Urothelium cell line (cell line): ENCODE results near the gene NCOA3.

ENCODE experiments used
- DNase-seq: peaks from one replicate; pipeline ENCODE4 v3.0.0; 2011; ENCODE audit warnings: low spot score, mixed read lengths
- FAIRE-seq: peaks from 2 replicates; lab custom pipeline; 2011; peaks lifted over from hg19 to GRCh38; lab: Jason Lieb, UNC

NCOA3 gene

DNA sequence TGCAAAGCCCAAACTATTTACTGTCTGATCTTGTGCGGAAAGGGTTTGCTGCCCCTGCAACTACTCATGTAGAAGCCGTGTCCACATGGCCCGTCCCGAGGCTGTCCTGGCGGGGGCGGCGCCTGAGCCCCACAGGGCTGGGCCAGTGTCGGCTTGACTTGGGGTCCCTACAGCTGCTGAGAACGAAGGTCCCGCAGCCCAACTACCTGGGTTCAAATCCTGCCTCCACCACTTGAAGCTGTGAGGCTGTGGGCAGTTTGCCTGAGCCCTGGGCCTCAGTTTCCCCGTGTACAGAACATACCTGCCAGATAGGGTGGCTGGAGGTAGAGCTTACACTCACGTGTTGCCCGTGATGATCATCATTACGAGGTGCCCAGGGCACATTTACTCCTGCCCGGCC lies 172.5 kb downstream of the NCOA3 start:
- DNase-seq (no peak), FAIRE-seq (no peak)

GRCh38 chr20:47674686-47675085 lies 173.0 kb downstream of the NCOA3 start:
- DNase-seq (no peak), FAIRE-seq (no peak)

- no peak for FAIRE-seq
These were observed 173.8 kb downstream of the NCOA3 start for GRCh38 chr20:47675190-47676142.

DNA sequence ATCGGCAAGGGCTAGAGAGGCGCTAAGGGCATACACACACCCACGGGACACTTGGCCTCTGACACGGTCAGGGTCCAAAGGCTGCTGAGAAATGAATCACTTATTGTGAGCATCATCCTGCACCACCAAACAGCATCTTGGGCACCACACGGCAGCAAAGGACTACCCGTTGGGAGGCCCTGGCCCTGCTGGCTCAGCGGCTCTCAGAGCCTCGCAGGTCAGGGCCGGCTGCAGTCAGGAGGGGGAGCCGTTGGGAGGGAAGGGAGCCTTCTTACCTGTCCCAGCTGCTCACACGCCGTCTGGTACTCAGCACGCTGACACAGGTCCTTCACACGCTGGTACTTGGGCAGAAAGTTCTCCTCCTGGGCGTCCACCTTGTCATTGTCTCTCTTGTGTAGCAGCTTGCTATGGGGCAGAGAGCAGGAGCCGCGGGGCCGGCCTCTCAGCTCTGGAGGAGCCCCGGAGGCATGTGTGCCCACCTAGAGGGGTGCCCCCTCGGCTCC lies 174.6 kb downstream of the NCOA3 start:
- FAIRE-seq (no peak), DNase-seq (no peak)

More at GRCh38 chr20:47675190-47676142, 173.8 kb downstream of the NCOA3 start:
- no peak for DNase-seq

- DNase-seq (no peak), FAIRE-seq (no peak)
These were observed 175.4 kb downstream of the NCOA3 start for GRCh38 chr20:47676912-47677634.

GRCh38 chr20:47677635-47678453 lies 176.2 kb downstream of the NCOA3 start:
- FAIRE-seq, result peak; percentile 90

DNA sequence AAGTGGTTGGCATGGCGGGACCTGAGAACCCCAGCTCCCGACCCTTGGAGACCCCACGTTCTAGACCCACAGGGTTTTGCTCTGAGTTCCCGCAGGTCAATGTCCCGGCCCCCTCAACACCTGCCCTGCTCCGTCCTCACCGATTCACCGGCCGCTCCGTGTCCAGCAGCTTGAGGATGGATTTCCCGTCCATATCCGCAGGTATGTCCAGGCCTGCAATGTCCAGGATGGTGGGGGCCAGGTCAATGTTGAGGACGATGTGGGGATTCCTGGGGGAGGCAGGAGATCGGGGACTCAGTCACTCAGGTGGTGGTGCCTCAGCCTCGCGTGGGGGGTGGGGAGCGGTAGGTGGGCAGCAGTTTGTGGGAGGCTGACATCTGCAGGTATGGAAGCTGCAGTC lies 176.8 kb downstream of the NCOA3 start:
- DNase-seq, result no peak
- no peak for FAIRE-seq

More at GRCh38 chr20:47677635-47678453, 176.2 kb downstream of the NCOA3 start:
- DNase-seq, result peak; percentile 89

DNA sequence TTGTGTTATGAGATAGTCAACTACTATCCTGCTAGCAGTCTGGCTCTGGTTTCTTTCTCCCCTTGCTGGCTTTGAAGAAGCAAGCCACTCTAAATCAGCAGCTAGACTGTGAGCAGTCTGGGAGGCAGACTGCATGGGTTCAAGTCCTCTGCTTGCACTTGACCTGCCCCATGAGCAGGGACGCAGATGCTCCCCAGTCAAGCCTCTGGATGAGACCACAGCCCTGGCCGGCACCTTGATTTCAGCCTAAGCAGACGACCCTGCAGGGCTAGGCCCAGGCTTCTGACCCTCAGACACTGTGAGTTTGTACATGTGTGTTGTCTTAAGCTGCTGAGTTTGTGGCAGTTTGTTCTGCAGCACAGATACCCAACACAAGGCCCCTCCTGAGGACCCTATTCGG lies 177.8 kb downstream of the NCOA3 start:
- FAIRE-seq, result no peak
- no peak for DNase-seq

DNA sequence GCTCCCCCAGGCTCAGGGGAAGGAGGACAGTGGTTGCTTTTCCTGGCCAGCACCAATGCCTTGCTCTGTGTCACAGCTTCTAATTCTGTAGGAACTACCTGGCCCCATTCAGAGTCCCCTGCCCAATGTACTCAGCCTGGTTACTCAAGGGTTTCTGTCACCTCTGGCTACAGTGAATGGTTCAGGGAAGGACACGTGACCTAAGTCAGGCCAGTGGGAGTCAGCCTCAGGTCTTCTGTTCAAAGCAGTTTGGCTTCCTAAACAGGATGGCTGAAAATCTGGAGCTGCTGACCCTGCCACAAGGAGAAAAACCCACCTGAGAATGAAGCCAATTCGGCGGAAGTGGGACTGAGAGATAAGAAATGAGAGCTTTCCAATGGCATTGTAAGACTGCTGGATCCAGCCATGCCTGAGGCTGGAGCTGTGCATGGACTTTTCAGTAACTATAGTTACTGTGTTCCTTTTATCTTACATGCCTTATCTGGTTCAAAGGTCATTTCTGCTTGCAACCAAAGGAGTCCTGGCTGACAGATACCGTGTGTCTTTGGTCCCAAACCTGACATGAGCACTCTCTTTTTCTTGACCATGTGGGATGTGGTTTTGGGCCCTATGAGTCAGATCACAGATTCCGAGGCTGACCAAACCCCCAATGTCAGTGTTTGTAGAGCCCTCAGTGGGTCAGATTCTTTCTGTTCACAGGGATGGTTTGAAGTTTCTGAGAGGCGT lies 179.3 kb downstream of the NCOA3 start:
- FAIRE-seq, result peak; percentile 50
- no peak for DNase-seq

DNA sequence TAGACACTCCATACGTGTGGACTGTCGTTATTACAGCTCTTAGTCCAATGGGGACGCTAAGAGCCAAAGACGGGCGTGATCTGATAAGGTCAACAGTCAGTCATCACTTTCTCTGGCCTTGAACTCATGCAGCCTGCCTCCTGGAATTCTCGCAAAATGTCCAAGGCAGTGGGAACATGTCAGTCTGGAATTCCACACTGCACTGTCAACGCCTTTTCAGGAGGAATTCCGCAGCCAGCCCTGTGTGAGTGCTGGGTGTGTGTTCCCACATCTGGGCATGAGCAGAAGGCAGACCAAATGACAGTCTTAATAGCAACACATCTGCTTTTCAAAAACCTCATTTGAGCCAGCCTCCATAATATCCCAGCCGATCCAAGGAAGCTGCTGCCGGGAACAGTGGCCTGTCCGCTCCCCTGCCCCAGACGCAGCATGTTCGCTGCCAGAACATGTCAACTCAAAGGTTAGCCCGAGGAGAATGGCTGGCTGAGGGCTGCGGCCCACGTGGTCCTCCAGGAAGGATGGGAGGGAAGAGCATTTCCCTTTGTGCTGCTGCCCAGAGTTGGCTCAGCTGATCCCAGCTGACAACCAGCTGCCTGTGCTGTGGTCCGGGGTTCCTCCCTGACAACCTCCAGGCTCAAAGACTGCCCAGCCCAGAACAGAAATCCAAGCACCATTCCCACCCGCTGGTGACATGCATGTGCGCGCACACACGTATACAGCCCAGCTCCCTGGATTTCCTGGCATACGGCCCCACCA lies 180.5 kb downstream of the NCOA3 start:
- DNase-seq (no peak), FAIRE-seq (peak; percentile 52)

DNA sequence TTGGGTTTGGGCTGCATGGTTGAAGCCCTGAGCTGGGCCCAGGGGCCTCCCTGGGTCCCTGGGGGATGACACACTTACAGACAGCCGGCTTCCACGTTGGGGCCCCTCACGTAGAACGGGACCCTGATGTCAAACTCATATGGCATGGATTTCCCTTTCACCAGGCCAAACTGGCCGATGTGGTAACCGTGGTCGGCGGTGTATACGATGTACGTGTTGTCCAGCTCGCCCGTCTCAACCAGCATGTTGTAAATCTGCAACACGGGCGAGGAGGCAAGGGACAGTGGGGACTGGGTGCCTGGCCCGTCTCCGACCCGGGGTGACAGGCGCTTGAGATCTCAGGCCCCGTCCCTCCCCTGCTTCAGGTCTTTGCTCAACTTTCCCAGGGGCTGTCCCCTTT lies 181.2 kb downstream of the NCOA3 start:
- DNase-seq, result no peak
- FAIRE-seq, result peak; percentile 76

- DNase-seq (no peak), FAIRE-seq (no peak)
These were observed 182.8 kb downstream of the NCOA3 start for GRCh38 chr20:47684306-47685080.

- DNase-seq, result peak; percentile 96
- peak; percentile 82 for FAIRE-seq
These were observed 184.9 kb downstream of the NCOA3 start for GRCh38 chr20:47686545-47686944.

GRCh38 chr20:47687095-47687987 lies 185.7 kb downstream of the NCOA3 start:
- FAIRE-seq, result peak; percentile 86
- no peak for DNase-seq

GRCh38 chr20:47688385-47689381 lies 187.0 kb downstream of the NCOA3 start:
- no peak for DNase-seq
- FAIRE-seq, result no peak

- DNase-seq (no peak), FAIRE-seq (no peak)
These were observed 188.0 kb downstream of the NCOA3 start for GRCh38 chr20:47689731-47690130.
